Activated CD4-positive, alpha-beta T cell treated with anti-CD3 and anti-CD28 coated beads for 36 hours (primary cell): ENCODE data around the gene CWC25. TPM values are rescaled to one million over a fixed set of nuclear protein-coding genes. Genes with fewer than 3 reads are reported as not detected.
"Not testable (repeated sequence)": the region's sequence is repeated elsewhere in the genome, so short reads cannot be mapped to it uniquely, and the experiment has no call there.

ENCODE experiments used
- ATAC-seq: fragments of 200-7000 bp; cut with Tn5 transposase; one replicate; pipeline ENCODE4 v1.10.0; 2021; ENCODE audit warnings: mild to moderate bottlenecking, moderate library complexity
- CTCF ChIA-PET: fragments of 350-600 bp; sonication (Branson Sonifier 250); formaldehyde crosslinking; loops from one replicate; lab custom pipeline; 2021; ENCODE audit warnings: antibody characterized with exemption; lab: Charles Lee
- POLR2A ChIA-PET: fragments of 350-600 bp; sonication (Branson Sonifier 250); formaldehyde crosslinking; loops from one replicate; lab custom pipeline; 2021; ENCODE audit warnings: antibody characterized with exemption, inconsistent platforms; lab: Charles Lee
- DNase-seq: peaks from one replicate; pipeline ENCODE4 v3.0.0-alpha.2; 2020
- H3K27ac Mint-ChIP-seq: one replicate; pipeline ENCODE4 v1.8.0; 2021; ENCODE audit warnings: mixed read lengths
- H3K27me3 Mint-ChIP-seq: one replicate; pipeline ENCODE4 v1.8.0; 2021; ENCODE audit warnings: mixed read lengths
- H3K36me3 Mint-ChIP-seq: one replicate; pipeline ENCODE4 v1.8.0; 2021; ENCODE audit warnings: low read depth, mixed read lengths
- H3K4me1 Mint-ChIP-seq: one replicate; pipeline ENCODE4 v1.8.0; 2021; ENCODE audit warnings: mixed read lengths
- H3K4me3 Mint-ChIP-seq: one replicate; pipeline ENCODE4 v1.8.0; 2021; ENCODE audit warnings: mild to moderate bottlenecking, moderate library complexity, mixed read lengths
- H3K9me3 Mint-ChIP-seq: one replicate; pipeline ENCODE4 v1.8.0; 2021; ENCODE audit warnings: low read depth, mixed read lengths
- intact Hi-C, 2 experiments: fragments of 100-400 bp; cut with DNase I in 1 of 2; cut with micrococcal nuclease in 1 of 2; formaldehyde crosslinking; loops; one replicate each; pipeline versions ENCODE4 v1.14.2 to v1.15.1; 2022 to 2024; cut with DNase I, micrococcal nuclease
- total RNA-seq, 2 experiments: library from RNA; stranded (reverse); gene quantifications; one replicate each; pipeline ENCODE4 v1.2.3, GENCODE V29; 2021

Gene CWC25
- total RNA-seq, 2 experiments from 2014 or later, result 23.3 to 24.0 TPM

GRCh38 chr17:38799501-38800236 is 25.5 kb downstream of the CWC25 start, which contains the start of gene PIP4K2B:
Gene PIP4K2B, minus strand, starts transcription at chr17:38799556. Its CDS starts 132 bp downstream, at chr17:38799424.
- Mint-ChIP-seq H3K9me3 (no peaks in the 10 kb centered on the region), H3K36me3 (peaks cover 47% of the 10 kb centered on the region), H3K4me1 (peaks cover 33% of the 10 kb centered on the region), H3K27ac (peak within 1 kb of the TSS; percentile 94), H3K4me3 (peak within 1 kb of the TSS; percentile 99), H3K27me3 (no peaks in the 10 kb centered on the region)
- ChIA-PET CTCF (interaction anchor here (0.6 kb wide), 1 partner anchor 82 kb away, joined by 3 read pairs; no protein-coding TSS in a partner anchor), POLR2A (interaction anchor here (1.5 kb wide), 1 partner anchor 354 kb away, joined by 4 read pairs; no protein-coding TSS in a partner anchor)
- DNase-seq (peak; percentile 93), ATAC-seq (peak; percentile 83)
- intact Hi-C loops, result loop anchor here (1.0 to 2.0 kb wide), 16 partner anchors 17 to 1191 kb away; partner anchors contain the start of genes PSMB3 (in 2 of the 2), CACNB1 (in 1 of the 2), CISD3 (in 1 of the 2) and CWC25 (in 1 of the 2)

GRCh38 chr17:38798614-38799500 is 26.3 kb downstream of the CWC25 start:
- ATAC-seq (peak; percentile 31), DNase-seq (peak; percentile 66)
- peak overlapping the region; percentile 99 for H3K4me3 Mint-ChIP-seq
- H3K9me3 Mint-ChIP-seq, result no peaks in the 10 kb centered on the region
- no peaks in the 10 kb centered on the region for H3K27me3 Mint-ChIP-seq
- ChIA-PET POLR2A (interaction anchor here (0.5 to 1.5 kb wide), 2 partner anchors 44 to 355 kb away, joined by 3 to 4 read pairs; no protein-coding TSS in a partner anchor), CTCF (interaction anchor here (0.5 to 1.3 kb wide), 5 partner anchors 21 to 466 kb away, joined by 3 to 6 read pairs (median 4); no protein-coding TSS in a partner anchor)
- H3K27ac Mint-ChIP-seq, result peak overlapping the region; percentile 94
- peaks cover 36% of the 10 kb centered on the region for H3K4me1 Mint-ChIP-seq
- H3K36me3 Mint-ChIP-seq, result peaks cover 42% of the 10 kb centered on the region
- intact Hi-C loops, result loop anchor here (1.0 to 2.0 kb wide), 15 partner anchors 26 to 1190 kb away; partner anchors contain the start of genes PSMB3 (in 2 of the 2), CACNB1 (in 1 of the 2), CISD3 (in 1 of the 2) and CWC25 (in 1 of the 2)

DNA sequence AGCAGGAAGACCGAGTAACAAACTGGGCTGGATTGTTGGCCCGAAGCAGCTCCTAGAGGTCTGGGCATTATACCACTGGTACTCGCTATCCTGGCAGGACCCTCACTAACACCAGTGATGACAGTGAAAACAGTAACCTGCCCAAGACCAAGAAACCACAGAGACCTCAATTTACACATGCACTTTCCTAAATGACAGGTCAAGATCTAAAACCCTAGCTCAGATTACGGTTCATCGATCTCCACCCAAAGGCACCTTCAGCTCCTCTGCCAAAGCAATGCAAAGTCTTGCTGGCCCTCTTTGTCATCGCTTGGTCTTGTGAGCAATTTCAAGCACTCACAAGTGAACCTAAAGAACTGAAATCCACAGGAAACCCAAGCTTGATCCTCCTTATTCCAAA is 27.3 kb downstream of the CWC25 start:
- H3K27me3 Mint-ChIP-seq, result no peaks in the 10 kb centered on the region
- peak overlapping the region; percentile 99 for H3K4me3 Mint-ChIP-seq
- CTCF ChIA-PET, result interaction anchor here (0.5 to 1.3 kb wide), 7 partner anchors 20 to 467 kb away, joined by 3 to 6 read pairs (median 3); no protein-coding TSS in a partner anchor
- DNase-seq (no peak), ATAC-seq (no peak)
- peaks cover 38% of the 10 kb centered on the region for H3K36me3 Mint-ChIP-seq
- intact Hi-C loops, result loop anchor here (2.0 kb wide), 2 partner anchors 45 to 1189 kb away; partner anchors contain the start of genes PSMB3 (in 1 of the 2) and SYNRG (in 1 of the 2)
- H3K9me3 Mint-ChIP-seq, result no peaks in the 10 kb centered on the region
- peak overlapping the region; percentile 94 for H3K27ac Mint-ChIP-seq
- peaks cover 36% of the 10 kb centered on the region for H3K4me1 Mint-ChIP-seq
- POLR2A ChIA-PET, result interaction anchor here (0.5 kb wide), 1 partner anchor 667 kb away, joined by 6 read pairs; no protein-coding TSS in a partner anchor

- Mint-ChIP-seq H3K27me3 (no peaks in the 10 kb centered on the region), H3K4me1 (peaks cover 36% of the 10 kb centered on the region), H3K4me3 (peak overlapping the region; percentile 99), H3K27ac (no peak overlapping the region), H3K36me3 (peaks cover 35% of the 10 kb centered on the region), H3K9me3 (no peaks in the 10 kb centered on the region)
- ChIA-PET POLR2A (no interaction called here), CTCF (interaction anchor here (1.3 kb wide), 1 partner anchor 356 kb away, joined by 6 read pairs; no protein-coding TSS in a partner anchor)
- ATAC-seq, result no peak
- DNase-seq, result no peak
- intact Hi-C loops, result no loop called here
Observed at GRCh38 chr17:38797158-38797490, 28.0 kb downstream of the CWC25 start.

DNA sequence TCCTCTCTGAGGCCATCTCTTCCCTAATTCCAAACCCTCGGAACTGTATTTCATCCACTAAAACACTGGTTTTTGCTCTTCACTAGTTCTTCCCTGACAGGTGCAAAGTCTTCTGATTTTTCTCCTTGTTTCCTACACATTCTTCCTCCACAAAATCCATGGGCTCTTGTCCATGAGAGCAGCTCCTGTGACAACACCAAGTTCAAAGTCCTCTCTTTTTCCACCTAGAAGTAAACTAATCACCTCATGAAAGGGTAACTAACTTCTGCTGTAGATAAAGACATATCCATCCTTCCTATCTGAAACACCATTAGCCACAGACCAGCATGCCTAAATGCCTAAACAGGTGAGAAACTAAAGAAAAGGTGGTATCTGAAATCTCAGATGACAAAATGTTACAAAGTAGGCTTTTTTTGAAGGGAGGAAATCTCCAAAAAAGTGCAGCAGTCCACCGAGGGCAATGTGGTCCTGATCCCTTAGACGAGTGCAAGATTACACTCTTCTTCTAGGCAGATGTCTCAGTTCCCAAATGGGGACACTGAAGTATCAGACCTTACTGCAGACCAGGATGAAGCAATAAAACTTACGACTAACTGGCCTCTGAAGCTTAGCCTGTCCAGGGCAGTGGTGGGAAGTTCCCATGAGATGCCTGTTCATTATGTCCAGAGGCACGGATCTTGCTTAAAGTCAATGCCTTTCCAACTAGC is 28.5 kb downstream of the CWC25 start:
- ATAC-seq (no peak), DNase-seq (no peak)
- H3K27me3 Mint-ChIP-seq, result no peaks in the 10 kb centered on the region
- H3K4me3 Mint-ChIP-seq, result no peak overlapping the region
- no peak overlapping the region for H3K27ac Mint-ChIP-seq
- intact Hi-C loops, result no loop called here
- CTCF ChIA-PET, result interaction anchor here (0.6 to 0.8 kb wide), 3 partner anchors 116 to 200 kb away, joined by 3 read pairs; no protein-coding TSS in a partner anchor
- peaks cover 36% of the 10 kb centered on the region for H3K4me1 Mint-ChIP-seq
- POLR2A ChIA-PET, result no interaction called here
- H3K9me3 Mint-ChIP-seq, result no peaks in the 10 kb centered on the region
- H3K36me3 Mint-ChIP-seq, result peaks cover 30% of the 10 kb centered on the region

GRCh38 chr17:38794221-38794620 is 30.9 kb downstream of the CWC25 start:
- no peak for ATAC-seq

DNA sequence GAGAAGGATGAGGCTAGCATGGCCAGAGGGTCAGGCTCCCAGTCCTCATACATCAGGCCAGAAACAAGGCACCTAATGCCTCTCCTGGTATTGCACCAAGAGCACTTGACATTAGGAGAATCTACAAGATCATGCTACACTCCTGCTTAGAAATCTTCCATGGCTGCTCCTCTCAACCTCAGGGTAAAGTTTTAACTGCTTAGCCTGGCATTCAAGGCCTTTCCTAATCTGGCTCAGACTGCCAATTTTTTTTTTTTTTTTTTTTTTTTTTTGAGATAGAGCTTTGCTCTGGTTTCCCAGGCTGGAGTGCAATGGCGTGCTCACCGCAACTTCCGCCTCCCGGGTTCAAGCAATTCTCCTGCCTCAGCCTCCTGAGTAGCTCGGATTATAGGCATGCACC is 34.0 kb downstream of the CWC25 start:
- POLR2A ChIA-PET, result no interaction called here
- CTCF ChIA-PET, result no interaction called here
- no peak overlapping the region for H3K27ac Mint-ChIP-seq
- no peaks in the 10 kb centered on the region for H3K9me3 Mint-ChIP-seq
- ATAC-seq (no peak), DNase-seq (no peak)
- peaks cover 7% of the 10 kb centered on the region for H3K4me1 Mint-ChIP-seq
- H3K36me3 Mint-ChIP-seq, result peaks cover 11% of the 10 kb centered on the region
- intact Hi-C loops, result no loop called here
- H3K4me3 Mint-ChIP-seq, result no peak overlapping the region
- no peaks in the 10 kb centered on the region for H3K27me3 Mint-ChIP-seq

More at GRCh38 chr17:38794221-38794620, 30.9 kb downstream of the CWC25 start:
- intact Hi-C loops, result no loop called here
- Mint-ChIP-seq H3K9me3 (no peaks in the 10 kb centered on the region), H3K36me3 (peaks cover 20% of the 10 kb centered on the region), H3K27me3 (no peaks in the 10 kb centered on the region), H3K4me1 (peaks cover 31% of the 10 kb centered on the region), H3K27ac (no peak overlapping the region), H3K4me3 (no peak overlapping the region)
- CTCF ChIA-PET, result interaction anchor here (0.7 to 1.1 kb wide), 2 partner anchors 26 to 32 kb away, joined by 3 to 6 read pairs; no protein-coding TSS in a partner anchor
- POLR2A ChIA-PET, result no interaction called here
- no peak for DNase-seq

DNA sequence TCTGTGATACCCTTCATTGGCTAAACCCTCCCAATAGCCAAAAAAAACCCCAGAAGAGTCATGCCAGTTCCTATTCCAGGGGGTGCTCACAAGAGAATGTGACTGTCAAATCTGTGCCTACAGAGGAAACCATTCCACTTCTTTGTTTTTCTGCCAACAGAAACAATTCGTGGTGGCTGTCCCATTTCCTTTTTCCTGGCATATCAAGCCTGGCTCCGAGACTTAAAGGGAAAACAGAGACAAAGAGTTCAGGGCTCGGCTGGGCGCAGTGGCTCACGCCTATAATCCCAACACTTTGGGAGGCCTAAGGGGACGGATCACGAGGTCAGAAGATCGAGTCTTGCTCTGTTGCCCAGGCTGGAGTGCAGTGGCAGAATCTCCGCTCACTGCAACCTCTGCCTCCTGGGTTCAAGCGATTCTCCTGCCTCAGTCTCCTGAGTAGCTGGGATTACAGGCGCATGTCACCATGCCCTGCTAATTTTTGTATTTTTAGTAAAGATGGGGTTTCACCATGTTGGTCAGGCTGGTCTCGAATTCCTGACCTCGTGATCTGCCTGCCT is 34.9 kb downstream of the CWC25 start:
- DNase-seq, H3K4me3 Mint-ChIP-seq, H3K9me3 Mint-ChIP-seq, intact Hi-C loops, H3K27ac Mint-ChIP-seq, ATAC-seq, H3K27me3 Mint-ChIP-seq, POLR2A ChIA-PET, H3K4me1 Mint-ChIP-seq: not testable (repeated sequence)
- CTCF ChIA-PET, result interaction anchor here (0.6 kb wide), 1 partner anchor 204 kb away, joined by 4 read pairs; no protein-coding TSS in a partner anchor
- peaks cover 11% of the 10 kb centered on the region for H3K36me3 Mint-ChIP-seq

- DNase-seq, result no peak
- ATAC-seq, result no peak
- H3K27ac Mint-ChIP-seq, result no peak overlapping the region
- no peaks in the 10 kb centered on the region for H3K9me3 Mint-ChIP-seq
- peaks cover 17% of the 10 kb centered on the region for H3K36me3 Mint-ChIP-seq
- no peak overlapping the region for H3K4me3 Mint-ChIP-seq
- POLR2A ChIA-PET, result no interaction called here
- CTCF ChIA-PET, result interaction anchor here (0.9 kb wide), 1 partner anchor 31 kb away, joined by 5 read pairs; no protein-coding TSS in a partner anchor
- H3K27me3 Mint-ChIP-seq, result no peaks in the 10 kb centered on the region
- intact Hi-C loops, result no loop called here
- peaks cover under 1% of the 10 kb centered on the region for H3K4me1 Mint-ChIP-seq
Observed at GRCh38 chr17:38789185-38789584, 35.9 kb downstream of the CWC25 start.

DNA sequence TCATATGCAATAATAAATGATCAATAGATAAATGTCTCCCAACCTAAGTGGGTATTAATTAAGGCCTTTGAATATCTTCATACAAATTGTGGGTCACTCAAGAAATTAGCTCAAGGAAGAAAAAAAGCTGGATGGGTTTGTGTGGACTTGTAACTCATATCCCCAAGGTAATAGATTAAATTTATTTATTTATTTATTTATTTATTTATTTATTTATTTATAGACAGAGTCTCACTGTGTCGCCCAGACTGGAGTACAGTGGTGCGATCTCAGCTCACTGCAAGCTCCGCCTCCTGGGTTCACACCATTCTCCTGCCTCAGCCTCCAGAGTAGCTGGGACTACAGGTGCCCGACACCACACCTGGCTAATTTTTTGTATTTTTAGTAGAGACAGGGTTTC is 37.1 kb downstream of the CWC25 start:
- H3K36me3 Mint-ChIP-seq, result peaks cover 21% of the 10 kb centered on the region
- CTCF ChIA-PET, H3K9me3 Mint-ChIP-seq, intact Hi-C loops, H3K27ac Mint-ChIP-seq, DNase-seq, ATAC-seq, H3K4me3 Mint-ChIP-seq, H3K4me1 Mint-ChIP-seq, H3K27me3 Mint-ChIP-seq: not testable (repeated sequence)
- POLR2A ChIA-PET, result interaction anchor here (0.7 kb wide), 1 partner anchor 321 kb away, joined by 3 read pairs; no protein-coding TSS in a partner anchor
